Left lung (tissue), 10 donors: ENCODE results near the gene SLC7A9. TPM values are rescaled to one million over a fixed set of nuclear protein-coding genes. Genes with fewer than 3 reads are reported as not detected.
"Not testable (repeated sequence)": the region's sequence is repeated elsewhere in the genome, so short reads cannot be mapped to it uniquely, and the experiment has no call there.

Experiments
- ATAC-seq: fragments of 200-7000 bp; cut with Tn5 transposase; one replicate; pipeline ENCODE4 v1.9.1; 2020; ENCODE audit warnings: moderate library complexity
- DNase-seq, 4 donors: peaks; one replicate each; pipeline ENCODE4 v3.0.0-alpha.2; 2013 to 2020
- H3K27ac ChIP-seq, 2 donors: fragments of 200-600 bp; sonication (generic) in 1 of 2; one replicate each; pipeline versions ENCODE4 v1.5.0 to v1.8.0; 2020 to 2021
- H3K27me3 ChIP-seq, 2 donors: fragments of 200-600 bp; sonication (generic) in 1 of 2; one replicate each; pipeline versions ENCODE4 v1.5.0 to v1.8.0; 2020 to 2021
- H3K36me3 ChIP-seq, 2 donors: fragments of 200-600 bp; sonication (generic) in 1 of 2; one replicate each; pipeline versions ENCODE4 v1.5.0 to v1.8.0; 2020 to 2021
- H3K4me1 ChIP-seq, 2 donors: fragments of 200-600 bp; one replicate each; pipeline ENCODE4 v1.8.0; 2021
- H3K4me3 ChIP-seq, 2 donors: fragments of 200-600 bp; sonication (generic) in 1 of 2; one replicate each; pipeline versions ENCODE4 v1.5.0 to v1.8.0; 2020 to 2021; ENCODE audit warnings: mild to moderate bottlenecking in 1 of 2
- H3K9me3 ChIP-seq, 2 donors: fragments of 200-600 bp; sonication (generic) in 1 of 2; one replicate each; pipeline versions ENCODE4 v1.5.0 to v1.8.0; 2020 to 2021
- CTCF ChIP-seq, 2 donors: fragments of 200-600 bp; sonication (generic) in 1 of 2; IDR thresholded peaks; one replicate each; pipeline versions ENCODE4 v1.5.0 to v1.8.0; 2021; ENCODE audit warnings: antibody characterized with exemption in 2 of 2
- intact Hi-C, 2 donors: fragments of 100-400 bp; cut with DNase I; formaldehyde crosslinking; loops; one replicate each; pipeline versions ENCODE4 v1.11.2 to v1.14.2; 2022
- polyA plus RNA-seq, 6 donors: library from polyadenylated mRNA; unstranded; fragments of 120-200 nt; gene quantifications; one replicate each; pipeline ENCODE4 v1.2.1, GENCODE V29; 2013; ENCODE audit not compliant: insufficient read length in 6 of 6
- total RNA-seq, 2 donors: library from RNA; stranded (reverse); fragmentation: NEBNext Ultra II Directional; extraction: Animal tissue kit (Norgen Biotek cat#: 25700); gene quantifications; one replicate each; pipeline ENCODE4 v1.2.1, GENCODE V29; 2021
- donor health status: DM: no; HTN: yes; CAD: no.
- donor health status: DM: no; HTN: no; CAD: no.

Gene SLC7A9
- total and polyA plus RNA-seq, 8 donors: 0.35 to 1.4 (median 0.99) TPM; not detected in 1

GRCh38 chr19:32837531-32837930, 32.0 kb downstream of the SLC7A9 start:
- DNase-seq (no peak), ATAC-seq (no peak)
- H3K4me1 ChIP-seq: no peaks in the 10 kb centered on the region
- no peak overlapping the region for H3K4me3 ChIP-seq
- no peak for TF ChIP-seq CTCF (IDR thresholded peaks at IDR 0.05)
- H3K27me3 ChIP-seq: no peaks in the 10 kb centered on the region
- intact Hi-C loops: no loop called here
- no peak overlapping the region for H3K27ac ChIP-seq
- peaks cover 0 to 18% of the 10 kb centered on the region in 2 donors for H3K9me3 ChIP-seq
- H3K36me3 ChIP-seq: no peaks in the 10 kb centered on the region

- H3K4me3 ChIP-seq, H3K9me3 ChIP-seq, H3K27ac ChIP-seq, DNase-seq, H3K4me1 ChIP-seq, H3K36me3 ChIP-seq, H3K27me3 ChIP-seq, intact Hi-C loops, ATAC-seq: not testable (repeated sequence)
Measured at GRCh38 chr19:32833388-32833787, 36.2 kb downstream of the SLC7A9 start.

- intact Hi-C loops, ATAC-seq, H3K9me3 ChIP-seq, H3K27ac ChIP-seq, H3K36me3 ChIP-seq, DNase-seq, H3K4me3 ChIP-seq, H3K27me3 ChIP-seq, H3K4me1 ChIP-seq: not testable (repeated sequence)
Measured at GRCh38 chr19:32832825-32833224, 36.7 kb downstream of the SLC7A9 start.

- ATAC-seq, intact Hi-C loops, H3K27me3 ChIP-seq, H3K4me1 ChIP-seq, H3K36me3 ChIP-seq, H3K4me3 ChIP-seq, H3K27ac ChIP-seq, H3K9me3 ChIP-seq, DNase-seq: not testable (repeated sequence)
Measured at GRCh38 chr19:32832094-32832493, 37.5 kb downstream of the SLC7A9 start.

GRCh38 chr19:32831611-32832010, 38.0 kb downstream of the SLC7A9 start:
- ATAC-seq: no peak
- no peaks in the 10 kb centered on the region for H3K9me3 ChIP-seq
- no peaks in the 10 kb centered on the region for H3K36me3 ChIP-seq
- TF ChIP-seq CTCF (IDR thresholded peaks at IDR 0.05): no peak
- no peak for DNase-seq
- intact Hi-C loops: no loop called here
- no peaks in the 10 kb centered on the region for H3K27me3 ChIP-seq
- H3K4me3 ChIP-seq: no peak overlapping the region
- H3K27ac ChIP-seq: no peak overlapping the region
- no peaks in the 10 kb centered on the region for H3K4me1 ChIP-seq

- Histone ChIP-seq H3K9me3 (no peaks in the 10 kb centered on the region), H3K4me1 (no peaks in the 10 kb centered on the region), H3K27ac (no peak overlapping the region), H3K4me3 (no peak overlapping the region), H3K36me3 (no peaks in the 10 kb centered on the region), H3K27me3 (peaks cover 0 to 1% of the 10 kb centered on the region in 2 donors)
- DNase-seq (no peak), ATAC-seq (no peak)
- no peak for TF ChIP-seq CTCF (IDR thresholded peaks at IDR 0.05)
- intact Hi-C loops: no loop called here
Measured at GRCh38 chr19:32830231-32831014, 39.1 kb downstream of the SLC7A9 start.
